DLD1 (cell line): ENCODE results near the gene LIPC.

Experiments used
- in situ Hi-C: cut with HindIII; loops from 2 replicates; pipeline ENCODE4 v1.10.0; 2017; ENCODE audit warnings: low sequenced_read_pairs

Gene LIPC

GRCh38 chr15:58571491-58571890, 139.7 kb downstream of the LIPC start:
- in situ Hi-C loops, result no loop called here

- in situ Hi-C loops, result no loop called here
Measured at GRCh38 chr15:58572521-58572920, 140.7 kb downstream of the LIPC start.

GRCh38 chr15:58573270-58573669, 141.5 kb downstream of the LIPC start:
- in situ Hi-C loops, result no loop called here

GRCh38 chr15:58574631-58575030, 142.8 kb downstream of the LIPC start:
- in situ Hi-C loops, result no loop called here

GRCh38 chr15:58575045-58575786, 143.4 kb downstream of the LIPC start:
- in situ Hi-C loops, result no loop called here

- in situ Hi-C loops, result no loop called here
Measured at GRCh38 chr15:58576657-58577056, 144.9 kb downstream of the LIPC start.

GRCh38 chr15:58582160-58582559, 150.4 kb downstream of the LIPC start:
- in situ Hi-C loops, result no loop called here

GRCh38 chr15:58583171-58583908, 151.5 kb downstream of the LIPC start:
- in situ Hi-C loops, result no loop called here

GRCh38 chr15:58584789-58585461, 153.1 kb downstream of the LIPC start:
- in situ Hi-C loops, result no loop called here

GRCh38 chr15:58585693-58586443, 154.1 kb downstream of the LIPC start:
- in situ Hi-C loops, result no loop called here

GRCh38 chr15:58587486-58587885, 155.7 kb downstream of the LIPC start:
- in situ Hi-C loops, result no loop called here

- in situ Hi-C loops, result no loop called here
Measured at GRCh38 chr15:58588096-58588495, 156.3 kb downstream of the LIPC start.

- in situ Hi-C loops, result no loop called here
Measured at GRCh38 chr15:58589047-58589446, 157.3 kb downstream of the LIPC start.

GRCh38 chr15:58590236-58590635, 158.4 kb downstream of the LIPC start:
- in situ Hi-C loops, result no loop called here

GRCh38 chr15:58590926-58591325, 159.1 kb downstream of the LIPC start:
- in situ Hi-C loops, result no loop called here

- in situ Hi-C loops, result no loop called here
Measured at GRCh38 chr15:58593870-58594269, 162.1 kb downstream of the LIPC start.

GRCh38 chr15:58594898-58595297, 163.1 kb downstream of the LIPC start:
- in situ Hi-C loops, result no loop called here

- in situ Hi-C loops, result no loop called here
Measured at GRCh38 chr15:58595516-58596263, 163.9 kb downstream of the LIPC start.

- in situ Hi-C loops, result no loop called here
Measured at GRCh38 chr15:58597943-58598828, 166.4 kb downstream of the LIPC start.
